ENCODE data around the gene MPEG1. TPM values are rescaled to one million over a fixed set of nuclear protein-coding genes. Genes with fewer than 3 reads are reported as not detected.

Gene MPEG1
- total and polyA plus RNA-seq, 9 of the 15 experiments (the other 6 are each of a cell fraction or from before 2014, with no cell fraction given), result 0.07 TPM; not detected in 8

DNA sequence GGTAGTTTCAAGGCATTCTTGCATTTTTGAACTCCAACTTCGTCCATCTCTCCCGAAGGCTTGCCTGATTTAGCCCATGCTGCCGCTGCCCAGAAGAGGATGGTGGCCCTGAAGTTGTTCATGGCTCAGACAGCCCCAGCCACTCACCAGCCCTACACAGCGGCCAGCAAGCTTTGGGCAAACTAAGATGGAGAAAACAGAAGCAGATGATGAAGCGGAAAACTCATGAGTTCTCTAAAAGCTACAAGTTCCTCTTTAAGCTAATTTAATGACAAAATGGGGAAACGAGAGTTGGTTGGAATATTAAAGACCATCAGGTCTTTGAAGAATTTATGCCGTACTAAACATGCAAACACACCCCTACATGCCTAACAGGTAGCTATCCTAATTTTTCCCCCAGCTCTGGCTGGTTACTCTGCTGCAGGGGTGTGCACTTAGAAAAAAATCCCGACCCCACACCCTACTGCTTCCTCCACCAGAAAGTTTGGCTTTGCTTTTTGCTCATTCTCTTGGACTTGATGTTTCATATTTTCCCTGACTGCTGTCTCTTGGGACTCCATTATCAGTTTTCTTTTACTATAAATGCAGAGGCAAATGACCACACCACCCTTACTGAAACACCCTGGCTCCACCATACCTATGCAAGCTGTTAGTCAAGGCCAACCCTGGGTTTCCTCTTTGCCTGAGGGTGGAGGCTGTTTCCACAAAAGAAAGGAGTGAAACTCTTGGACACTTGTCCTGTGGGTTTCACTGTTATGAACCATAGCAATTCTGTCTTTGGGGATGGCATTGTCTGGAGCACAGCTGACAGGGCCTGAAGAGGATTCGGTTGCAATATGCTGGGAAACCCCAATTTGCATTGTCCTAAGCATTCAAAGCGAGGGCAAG is at the start of gene MPEG1 (continued):
- TF ChIP-seq YY1 (IDR thresholded peaks at IDR 0.05; ENCODE audit: borderline replicate concordance in 1 of 3, control insufficient read depth in 1 of 3, extremely low read depth in 1 of 3, insufficient read depth in 3 of 3, insufficient read length in 1 of 3, insufficient replicate concordance in 2 of 3, low read depth in 1 of 3, low read length in 2 of 3) (no peak), ZNF668 (CRISPR knock-in tag; IDR thresholded peaks at IDR 0.05) (no peak), GATAD2B (IDR thresholded peaks at IDR 0.05; ENCODE audit: borderline replicate concordance) (no peak), KDM5B (IDR thresholded peaks at IDR 0.05; ENCODE audit: insufficient replicate concordance, low read depth, low read length) (no peak), ZNF124 (CRISPR knock-in tag; IDR thresholded peaks at IDR 0.05) (no peak), ZBTB26 (CRISPR knock-in tag; IDR thresholded peaks at IDR 0.05) (no peak)
- TF ChIP-seq, protein P1, sequence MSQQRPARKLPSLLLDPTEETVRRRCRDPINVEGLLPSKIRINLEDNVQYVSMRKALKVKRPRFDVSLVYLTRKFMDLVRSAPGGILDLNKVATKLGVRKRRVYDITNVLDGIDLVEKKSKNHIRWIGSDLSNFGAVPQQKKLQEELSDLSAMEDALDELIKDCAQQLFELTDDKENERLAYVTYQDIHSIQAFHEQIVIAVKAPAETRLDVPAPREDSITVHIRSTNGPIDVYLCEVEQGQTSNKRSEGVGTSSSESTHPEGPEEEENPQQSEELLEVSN (IDR thresholded peaks at IDR 0.05; ENCODE audit: borderline replicate concordance in 1 of 2, extremely low read depth in 1 of 2, insufficient read depth in 1 of 2, insufficient read length in 1 of 2, low read depth in 1 of 2, low read length in 1 of 2, poor library complexity in 1 of 2, severe bottlenecking in 1 of 2), result no peak
- TF ChIP-seq, protein P2, sequence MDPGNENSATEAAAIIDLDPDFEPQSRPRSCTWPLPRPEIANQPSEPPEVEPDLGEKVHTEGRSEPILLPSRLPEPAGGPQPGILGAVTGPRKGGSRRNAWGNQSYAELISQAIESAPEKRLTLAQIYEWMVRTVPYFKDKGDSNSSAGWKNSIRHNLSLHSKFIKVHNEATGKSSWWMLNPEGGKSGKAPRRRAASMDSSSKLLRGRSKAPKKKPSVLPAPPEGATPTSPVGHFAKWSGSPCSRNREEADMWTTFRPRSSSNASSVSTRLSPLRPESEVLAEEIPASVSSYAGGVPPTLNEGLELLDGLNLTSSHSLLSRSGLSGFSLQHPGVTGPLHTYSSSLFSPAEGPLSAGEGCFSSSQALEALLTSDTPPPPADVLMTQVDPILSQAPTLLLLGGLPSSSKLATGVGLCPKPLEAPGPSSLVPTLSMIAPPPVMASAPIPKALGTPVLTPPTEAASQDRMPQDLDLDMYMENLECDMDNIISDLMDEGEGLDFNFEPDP (CRISPR knock-in tag; IDR thresholded peaks at IDR 0.05), result no peak
- TF ChIP-seq, protein P3, sequence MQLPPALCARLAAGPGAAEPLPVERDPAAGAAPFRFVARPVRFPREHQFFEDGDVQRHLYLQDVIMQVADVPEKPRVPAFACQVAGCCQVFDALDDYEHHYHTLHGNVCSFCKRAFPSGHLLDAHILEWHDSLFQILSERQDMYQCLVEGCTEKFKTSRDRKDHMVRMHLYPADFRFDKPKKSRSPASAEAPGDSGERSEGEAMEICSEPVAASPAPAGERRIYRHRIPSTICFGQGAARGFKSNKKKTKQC (CRISPR knock-in tag; IDR thresholded peaks at IDR 0.05), result no peak
- TF ChIP-seq, protein P4, sequence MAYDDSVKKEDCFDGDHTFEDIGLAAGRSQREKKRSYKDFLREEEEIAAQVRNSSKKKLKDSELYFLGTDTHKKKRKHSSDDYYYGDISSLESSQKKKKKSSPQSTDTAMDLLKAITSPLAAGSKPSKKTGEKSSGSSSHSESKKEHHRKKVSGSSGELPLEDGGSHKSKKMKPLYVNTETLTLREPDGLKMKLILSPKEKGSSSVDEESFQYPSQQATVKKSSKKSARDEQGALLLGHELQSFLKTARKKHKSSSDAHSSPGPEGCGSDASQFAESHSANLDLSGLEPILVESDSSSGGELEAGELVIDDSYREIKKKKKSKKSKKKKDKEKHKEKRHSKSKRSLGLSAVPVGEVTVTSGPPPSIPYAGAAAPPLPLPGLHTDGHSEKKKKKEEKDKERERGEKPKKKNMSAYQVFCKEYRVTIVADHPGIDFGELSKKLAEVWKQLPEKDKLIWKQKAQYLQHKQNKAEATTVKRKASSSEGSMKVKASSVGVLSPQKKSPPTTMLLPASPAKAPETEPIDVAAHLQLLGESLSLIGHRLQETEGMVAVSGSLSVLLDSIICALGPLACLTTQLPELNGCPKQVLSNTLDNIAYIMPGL (CRISPR knock-in tag; IDR thresholded peaks at IDR 0.05), result no peak
